Activated naive CD8-positive, alpha-beta T cell treated with anti-CD3 and anti-CD28 coated beads for 36 hours (primary cell): ENCODE results near the gene ATP10A. TPM values are rescaled to one million over a fixed set of nuclear protein-coding genes. Genes with fewer than 3 reads are reported as not detected.

ENCODE experiments used
- DNase-seq: peaks from one replicate; pipeline ENCODE4 v3.0.0; 2021
- H3K27ac Mint-ChIP-seq: one replicate; pipeline ENCODE4 v1.8.0; 2022; ENCODE audit warnings: mild to moderate bottlenecking, moderate library complexity, mixed read lengths
- H3K27me3 Mint-ChIP-seq: one replicate; pipeline ENCODE4 v1.8.0; 2022; ENCODE audit warnings: mild to moderate bottlenecking, mixed read lengths
- H3K36me3 Mint-ChIP-seq: one replicate; pipeline ENCODE4 v1.8.0; 2021; ENCODE audit warnings: mild to moderate bottlenecking, mixed read lengths
- H3K4me1 Mint-ChIP-seq: one replicate; pipeline ENCODE4 v1.8.0; 2021; ENCODE audit warnings: mixed read lengths
- H3K4me3 Mint-ChIP-seq: one replicate; pipeline ENCODE4 v1.8.0; 2022; ENCODE audit warnings: mild to moderate bottlenecking, moderate library complexity, mixed read lengths
- H3K9me3 Mint-ChIP-seq: one replicate; pipeline ENCODE4 v1.8.0; 2022; ENCODE audit warnings: mixed read lengths
- total RNA-seq, 2 experiments: library from RNA; stranded (reverse); gene quantifications; one replicate each; pipeline ENCODE4 v1.2.3, GENCODE V29; 2021

Gene ATP10A
- total RNA-seq, 2 experiments from 2014 or later: 23.9 to 26.8 TPM

DNA sequence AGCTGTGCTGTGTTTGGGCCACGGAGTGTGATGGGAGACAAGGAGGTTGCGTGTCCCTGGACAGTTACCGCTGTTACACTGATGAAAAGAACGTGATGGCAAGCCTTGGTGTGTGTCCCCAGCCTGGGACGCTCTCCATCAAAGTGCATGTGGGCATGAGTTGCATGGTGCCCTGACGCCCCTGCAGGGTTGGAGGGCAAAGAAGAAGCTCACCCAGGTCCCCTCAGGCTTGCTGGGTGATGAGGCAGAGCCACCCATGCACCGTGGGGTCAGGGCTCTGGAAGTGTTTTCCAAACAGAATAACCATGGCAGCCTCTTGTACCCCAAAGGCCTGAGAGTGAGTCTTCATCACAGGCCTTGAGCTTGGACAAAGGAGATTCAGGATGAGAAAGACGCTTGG lies 189.2 kb downstream of the ATP10A start:
- no peak overlapping the region for H3K27ac Mint-ChIP-seq
- no peak overlapping the region for H3K4me3 Mint-ChIP-seq
- peaks cover 14% of the 10 kb centered on the region for H3K27me3 Mint-ChIP-seq
- no peak for DNase-seq
- H3K36me3 Mint-ChIP-seq: no peaks in the 10 kb centered on the region
- H3K4me1 Mint-ChIP-seq: peaks cover 8% of the 10 kb centered on the region
- no peaks in the 10 kb centered on the region for H3K9me3 Mint-ChIP-seq

DNA sequence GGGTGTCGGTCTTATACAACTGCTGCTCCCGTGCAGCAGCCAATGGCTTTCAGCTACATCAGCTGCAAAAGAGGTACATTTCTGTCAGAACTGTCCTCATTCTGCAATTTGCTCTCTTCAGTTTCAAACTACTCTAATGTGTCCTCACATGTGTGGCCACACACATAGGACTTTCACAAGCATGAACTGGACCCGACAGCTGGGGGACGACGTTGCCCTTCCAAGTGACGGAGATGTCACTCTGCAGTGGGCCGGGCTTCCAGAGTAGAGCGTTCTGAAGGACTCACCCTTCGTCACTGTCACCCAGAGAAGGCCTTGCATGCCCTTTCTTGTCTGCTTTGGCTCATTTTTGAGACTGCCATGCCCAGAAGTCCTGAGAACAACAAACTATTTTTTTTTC lies 189.8 kb downstream of the ATP10A start:
- no peaks in the 10 kb centered on the region for H3K36me3 Mint-ChIP-seq
- H3K4me3 Mint-ChIP-seq: no peak overlapping the region

DNA sequence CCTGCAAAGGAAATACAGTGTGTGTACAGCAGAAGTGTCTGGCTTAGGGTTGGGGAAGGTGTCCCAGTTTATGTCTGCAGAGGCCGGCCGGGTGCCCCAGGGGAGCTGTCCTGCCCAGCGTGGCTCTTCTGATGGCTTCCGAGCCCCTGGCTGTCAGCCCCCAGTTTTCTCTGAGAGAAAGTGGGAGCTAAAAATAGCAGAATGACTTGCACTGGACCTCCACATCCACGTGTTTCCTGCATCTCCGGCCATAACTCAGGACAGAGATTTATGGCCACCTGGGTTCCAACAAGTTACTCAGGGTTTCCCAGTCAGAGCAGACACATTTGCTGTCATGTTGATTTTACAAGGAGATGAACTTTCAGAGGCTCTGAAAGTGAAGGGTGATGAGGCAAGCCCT lies 192.0 kb downstream of the ATP10A start:
- H3K36me3 Mint-ChIP-seq: no peaks in the 10 kb centered on the region
- peaks cover 8% of the 10 kb centered on the region for H3K4me1 Mint-ChIP-seq
- no peaks in the 10 kb centered on the region for H3K9me3 Mint-ChIP-seq
- H3K4me3 Mint-ChIP-seq: no peak overlapping the region
- no peak overlapping the region for H3K27ac Mint-ChIP-seq
- H3K27me3 Mint-ChIP-seq: peaks cover 37% of the 10 kb centered on the region
- no peak for DNase-seq

More for the DNA sequence above, 189.8 kb downstream of the ATP10A start:
- no peak overlapping the region for H3K27ac Mint-ChIP-seq
- H3K27me3 Mint-ChIP-seq: peaks cover 21% of the 10 kb centered on the region
- DNase-seq: no peak
- peaks cover 8% of the 10 kb centered on the region for H3K4me1 Mint-ChIP-seq
- H3K9me3 Mint-ChIP-seq: no peaks in the 10 kb centered on the region

DNA sequence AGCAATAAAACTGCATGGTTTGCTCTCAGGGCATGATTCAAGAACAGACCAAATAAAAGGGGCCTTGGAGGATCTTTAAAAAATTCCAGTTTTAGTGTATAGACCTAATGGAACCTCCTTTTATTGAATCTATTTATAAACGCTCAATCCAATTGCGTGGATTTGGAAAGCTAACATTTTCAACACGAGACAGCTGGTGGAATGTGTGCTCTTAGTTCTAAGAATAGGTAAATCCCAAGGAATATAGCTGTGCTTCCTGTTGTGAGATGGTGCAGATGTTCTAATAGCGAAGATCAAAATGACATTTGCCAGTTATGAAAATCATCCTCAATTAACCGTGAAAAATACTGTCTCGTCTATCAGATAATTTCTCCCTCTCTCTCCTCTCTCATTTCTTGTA lies 192.5 kb downstream of the ATP10A start:
- H3K4me1 Mint-ChIP-seq: peaks cover 8% of the 10 kb centered on the region
- no peak overlapping the region for H3K4me3 Mint-ChIP-seq
- no peak for DNase-seq
- no peaks in the 10 kb centered on the region for H3K9me3 Mint-ChIP-seq
- no peak overlapping the region for H3K27ac Mint-ChIP-seq
- no peaks in the 10 kb centered on the region for H3K36me3 Mint-ChIP-seq
- peaks cover 42% of the 10 kb centered on the region for H3K27me3 Mint-ChIP-seq

DNA sequence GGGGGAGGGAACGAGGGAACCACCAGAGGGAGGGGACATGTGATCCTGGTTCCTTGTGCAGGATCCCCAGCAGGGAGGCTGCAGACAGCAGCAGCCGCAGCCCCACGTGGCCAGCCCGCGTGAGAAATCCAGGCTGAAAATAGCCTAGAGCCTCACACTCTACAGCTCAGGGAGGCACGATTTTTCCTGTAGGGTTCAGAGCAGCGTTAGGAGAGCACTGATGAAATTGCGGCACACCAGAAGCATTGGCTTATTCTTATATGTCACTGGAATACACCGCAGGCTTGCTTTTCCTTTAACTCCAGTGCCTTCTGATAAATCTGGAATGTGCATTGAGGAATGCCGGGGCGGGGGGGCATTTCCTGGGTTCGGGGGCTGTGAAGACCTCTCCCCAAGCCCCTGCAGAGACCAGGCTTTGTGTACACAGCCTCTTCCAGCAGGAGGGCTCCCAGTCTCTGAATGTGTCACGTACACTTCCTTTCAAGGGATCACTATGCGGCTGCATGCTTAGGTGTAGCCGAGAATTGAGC lies 193.0 kb downstream of the ATP10A start:
- H3K27ac Mint-ChIP-seq: no peak overlapping the region
- no peaks in the 10 kb centered on the region for H3K36me3 Mint-ChIP-seq

DNA sequence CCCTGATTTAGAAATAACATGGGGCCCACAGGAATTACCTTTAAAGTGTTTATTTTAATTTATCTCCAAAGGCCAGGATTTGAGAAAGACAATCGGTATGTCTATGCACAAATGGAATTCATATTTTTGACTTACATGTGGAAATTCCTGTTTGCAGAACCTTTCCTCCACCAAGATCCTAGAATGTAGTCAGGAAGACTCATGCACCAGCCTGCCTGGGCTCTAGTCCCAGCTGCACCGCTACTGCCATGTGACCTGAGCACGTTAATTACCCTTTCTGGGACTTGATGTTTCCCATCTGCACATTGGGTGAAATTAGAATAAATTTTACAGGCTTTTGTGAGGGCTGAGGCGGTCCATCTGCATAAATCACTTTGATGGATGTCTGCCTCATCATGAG lies 194.2 kb downstream of the ATP10A start:
- no peak for DNase-seq
- Mint-ChIP-seq H3K4me3 (no peak overlapping the region), H3K27me3 (peaks cover 55% of the 10 kb centered on the region), H3K36me3 (no peaks in the 10 kb centered on the region), H3K4me1 (peaks cover 8% of the 10 kb centered on the region), H3K27ac (no peak overlapping the region), H3K9me3 (no peaks in the 10 kb centered on the region)

More for the DNA sequence above, 193.0 kb downstream of the ATP10A start:
- H3K27me3 Mint-ChIP-seq: peaks cover 47% of the 10 kb centered on the region
- H3K4me3 Mint-ChIP-seq: no peak overlapping the region
- peaks cover 8% of the 10 kb centered on the region for H3K4me1 Mint-ChIP-seq
- DNase-seq: no peak
- no peaks in the 10 kb centered on the region for H3K9me3 Mint-ChIP-seq

DNA sequence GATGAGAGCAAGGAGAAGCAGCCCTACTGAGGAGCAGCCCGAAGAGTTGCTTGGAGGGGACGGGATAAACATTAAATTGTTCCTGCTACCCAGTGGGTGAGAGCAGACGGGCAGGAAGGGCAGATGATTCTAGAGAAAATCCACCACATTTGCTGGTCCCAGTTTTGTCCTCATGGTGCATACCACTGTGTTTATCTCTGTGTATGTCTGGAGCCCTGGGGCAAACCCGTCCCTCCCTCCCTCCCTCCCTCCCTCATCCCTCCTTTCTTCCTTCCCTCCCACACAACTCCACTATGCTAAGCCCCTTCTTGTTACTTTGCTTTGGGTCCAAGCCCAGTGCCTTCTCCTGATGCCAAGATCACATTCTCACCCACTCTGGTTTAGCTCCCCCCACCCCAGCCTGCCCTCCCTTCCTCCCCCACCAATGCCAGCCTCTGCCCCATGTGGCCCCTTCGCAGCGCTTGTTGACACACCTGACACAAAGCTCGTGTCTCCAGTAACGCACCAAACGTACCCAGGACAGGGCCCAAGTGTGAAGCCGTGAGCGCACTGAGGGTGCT lies 194.8 kb downstream of the ATP10A start:
- H3K4me3 Mint-ChIP-seq: no peak overlapping the region
- peaks cover 8% of the 10 kb centered on the region for H3K4me1 Mint-ChIP-seq
- H3K27ac Mint-ChIP-seq: no peak overlapping the region
- DNase-seq: no peak
- no peaks in the 10 kb centered on the region for H3K36me3 Mint-ChIP-seq
- peaks cover 59% of the 10 kb centered on the region for H3K27me3 Mint-ChIP-seq
- no peaks in the 10 kb centered on the region for H3K9me3 Mint-ChIP-seq

DNA sequence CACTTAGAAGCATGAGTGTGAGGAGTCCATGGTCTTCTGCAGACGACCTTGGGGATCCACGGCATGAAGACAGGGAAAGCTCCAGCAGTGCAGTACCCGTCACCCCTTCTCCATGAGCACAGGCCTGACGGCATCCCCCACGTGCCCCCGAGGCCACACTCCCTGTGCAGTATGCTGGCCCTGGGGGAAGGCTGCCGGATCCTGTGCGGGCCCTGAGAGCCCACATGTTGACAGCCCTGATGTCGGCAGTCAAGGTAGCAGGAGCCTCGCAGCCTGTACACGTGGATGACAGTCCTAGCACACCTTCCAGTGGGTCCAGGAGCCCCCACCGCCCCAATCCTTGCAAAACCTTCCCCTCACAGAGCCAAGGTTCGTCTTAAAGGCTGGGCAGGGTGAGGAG lies 195.3 kb downstream of the ATP10A start:
- Mint-ChIP-seq H3K36me3 (no peaks in the 10 kb centered on the region), H3K27me3 (peaks cover 59% of the 10 kb centered on the region), H3K4me3 (no peak overlapping the region), H3K27ac (no peak overlapping the region), H3K4me1 (peaks cover 8% of the 10 kb centered on the region), H3K9me3 (no peaks in the 10 kb centered on the region)
- no peak for DNase-seq

DNA sequence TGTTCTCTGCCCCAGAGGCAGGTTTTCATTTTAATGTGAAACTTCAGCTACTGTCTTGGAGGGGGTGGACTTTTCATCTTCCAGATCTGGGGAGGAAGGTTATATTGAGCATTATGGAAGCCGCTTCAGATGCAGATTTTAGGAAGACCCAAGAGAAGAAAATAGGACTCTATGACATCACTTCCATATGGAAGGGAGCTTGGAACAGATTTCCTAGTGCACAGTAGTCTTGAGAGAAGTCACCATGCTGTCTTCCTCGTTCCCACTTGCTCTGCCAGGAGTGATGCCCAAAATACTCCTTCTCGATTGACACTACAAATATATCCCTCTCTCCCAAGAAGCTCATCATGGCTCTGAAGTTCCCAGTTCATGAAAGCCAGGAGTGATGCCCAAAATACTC lies 197.2 kb downstream of the ATP10A start:
- H3K36me3 Mint-ChIP-seq: no peaks in the 10 kb centered on the region
- DNase-seq: no peak
- H3K9me3 Mint-ChIP-seq: no peaks in the 10 kb centered on the region
- no peak overlapping the region for H3K27ac Mint-ChIP-seq
- H3K4me3 Mint-ChIP-seq: no peak overlapping the region
- H3K27me3 Mint-ChIP-seq: peaks cover 66% of the 10 kb centered on the region
- peaks cover 5% of the 10 kb centered on the region for H3K4me1 Mint-ChIP-seq

DNA sequence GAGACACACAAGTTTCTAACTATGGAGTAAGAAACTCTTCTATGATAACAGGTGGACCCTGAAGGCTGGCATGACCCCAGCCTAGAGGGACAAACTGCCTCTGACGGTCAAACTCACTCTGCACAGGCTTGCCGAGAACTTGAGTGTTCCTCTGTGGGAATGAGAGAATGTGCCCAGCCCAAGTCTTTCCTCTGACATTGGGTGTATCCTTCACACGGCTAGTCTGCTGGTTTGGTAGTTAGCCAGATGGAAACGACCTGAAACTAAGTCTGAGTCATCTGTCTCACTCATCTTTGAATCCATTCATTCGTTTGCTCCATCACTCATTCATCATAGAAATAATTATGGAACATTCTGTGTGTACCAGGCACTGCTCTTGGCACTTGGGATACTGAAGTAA lies 198.4 kb downstream of the ATP10A start:
- H3K4me1 Mint-ChIP-seq: peaks cover under 1% of the 10 kb centered on the region
- no peak overlapping the region for H3K27ac Mint-ChIP-seq
- no peaks in the 10 kb centered on the region for H3K9me3 Mint-ChIP-seq
- no peaks in the 10 kb centered on the region for H3K36me3 Mint-ChIP-seq
- no peak for DNase-seq
- peaks cover 55% of the 10 kb centered on the region for H3K27me3 Mint-ChIP-seq
- no peak overlapping the region for H3K4me3 Mint-ChIP-seq

DNA sequence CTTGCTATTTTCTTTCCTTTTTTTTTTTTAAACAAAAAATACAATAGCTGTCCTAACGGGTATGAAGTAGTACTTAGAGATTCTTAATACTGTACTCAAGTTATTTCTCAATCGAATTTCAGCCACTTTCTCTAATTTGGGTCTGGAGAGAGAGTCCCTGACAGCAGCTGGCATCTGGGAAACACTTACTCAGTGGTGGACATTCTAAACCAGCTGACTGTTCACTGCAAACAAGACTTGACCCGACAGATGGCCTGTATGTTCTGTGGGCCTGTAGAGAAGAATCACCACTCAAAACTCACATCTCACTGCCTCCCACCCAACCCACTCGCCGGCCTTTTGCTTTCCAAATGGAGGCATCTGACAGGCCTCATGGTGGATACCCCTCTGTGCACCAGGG lies 199.6 kb downstream of the ATP10A start:
- Mint-ChIP-seq H3K4me3 (no peak overlapping the region), H3K27ac (no peak overlapping the region), H3K9me3 (no peaks in the 10 kb centered on the region), H3K27me3 (peaks cover 52% of the 10 kb centered on the region), H3K36me3 (no peaks in the 10 kb centered on the region), H3K4me1 (no peaks in the 10 kb centered on the region)
- no peak for DNase-seq

DNA sequence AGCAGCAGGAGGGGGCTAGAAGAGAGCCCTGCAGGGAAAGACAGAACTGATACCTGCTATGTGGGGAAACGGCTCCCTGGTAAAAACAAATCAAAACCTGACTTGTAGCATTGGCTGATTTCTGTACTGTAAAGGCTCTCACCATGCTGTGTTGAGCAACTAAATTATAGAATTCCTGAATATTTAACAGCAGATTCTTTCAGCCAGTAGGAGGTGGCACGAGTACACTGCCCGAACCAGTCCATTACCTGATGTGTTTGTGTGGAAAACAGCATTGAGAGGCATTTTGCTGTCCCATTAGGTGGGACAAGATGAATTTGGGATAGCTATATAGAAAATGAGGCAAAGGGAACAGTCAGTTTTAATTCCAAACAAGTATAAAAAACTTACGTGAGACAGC lies 201.2 kb downstream of the ATP10A start:
- Mint-ChIP-seq H3K4me3 (no peak overlapping the region), H3K36me3 (no peaks in the 10 kb centered on the region), H3K27ac (no peak overlapping the region)

DNA sequence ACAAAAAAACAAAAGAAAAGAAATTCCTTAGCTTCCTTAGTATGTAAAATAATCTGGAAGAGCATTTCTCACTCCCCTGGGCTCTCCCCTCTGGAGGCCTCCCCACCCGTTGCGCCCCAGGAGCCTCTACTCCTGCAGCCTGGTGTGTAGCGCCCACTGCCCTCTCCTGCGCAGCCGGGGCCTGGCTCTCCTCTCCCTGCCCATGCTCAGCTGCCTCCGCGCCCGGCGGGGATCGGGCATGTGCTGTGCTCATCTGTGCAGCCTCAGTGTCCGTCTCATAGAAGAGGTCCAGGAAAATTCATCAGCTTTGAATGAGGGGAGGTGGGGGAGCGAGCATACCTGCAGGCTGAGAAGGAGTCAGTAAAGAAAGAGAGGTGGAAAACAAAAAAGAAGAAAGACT lies 203.9 kb downstream of the ATP10A start:
- H3K4me1 Mint-ChIP-seq: no peaks in the 10 kb centered on the region
- H3K27me3 Mint-ChIP-seq: peaks cover 28% of the 10 kb centered on the region
- no peak for DNase-seq
- no peaks in the 10 kb centered on the region for H3K9me3 Mint-ChIP-seq
- H3K4me3 Mint-ChIP-seq: no peak overlapping the region
- no peaks in the 10 kb centered on the region for H3K36me3 Mint-ChIP-seq
- H3K27ac Mint-ChIP-seq: no peak overlapping the region

More for the DNA sequence above, 201.2 kb downstream of the ATP10A start:
- no peaks in the 10 kb centered on the region for H3K4me1 Mint-ChIP-seq
- peaks cover 48% of the 10 kb centered on the region for H3K27me3 Mint-ChIP-seq
- H3K9me3 Mint-ChIP-seq: no peaks in the 10 kb centered on the region
- DNase-seq: no peak

DNA sequence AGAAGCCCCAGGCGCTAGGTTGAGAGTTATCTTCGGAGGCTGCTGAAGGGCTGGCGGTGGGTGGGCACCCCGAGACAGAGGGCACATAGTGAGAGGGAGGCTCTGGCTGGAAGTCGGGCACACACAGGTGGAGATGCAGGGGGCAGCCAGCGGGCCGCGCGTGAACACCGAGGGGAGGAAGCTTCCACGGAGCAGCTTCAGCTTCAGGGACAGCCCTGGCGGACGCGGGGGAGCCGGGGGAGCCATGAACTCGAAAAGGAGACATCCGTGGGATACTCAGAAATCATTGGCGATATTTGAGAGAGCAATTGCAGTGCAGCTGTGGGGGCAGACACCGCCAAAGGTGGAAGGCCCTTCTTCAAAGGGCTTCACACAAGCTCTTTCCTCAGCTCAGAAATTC lies 204.6 kb downstream of the ATP10A start:
- Mint-ChIP-seq H3K9me3 (no peaks in the 10 kb centered on the region), H3K27me3 (peaks cover 24% of the 10 kb centered on the region), H3K4me3 (no peak overlapping the region), H3K36me3 (no peaks in the 10 kb centered on the region), H3K27ac (no peak overlapping the region), H3K4me1 (no peaks in the 10 kb centered on the region)
- no peak for DNase-seq

DNA sequence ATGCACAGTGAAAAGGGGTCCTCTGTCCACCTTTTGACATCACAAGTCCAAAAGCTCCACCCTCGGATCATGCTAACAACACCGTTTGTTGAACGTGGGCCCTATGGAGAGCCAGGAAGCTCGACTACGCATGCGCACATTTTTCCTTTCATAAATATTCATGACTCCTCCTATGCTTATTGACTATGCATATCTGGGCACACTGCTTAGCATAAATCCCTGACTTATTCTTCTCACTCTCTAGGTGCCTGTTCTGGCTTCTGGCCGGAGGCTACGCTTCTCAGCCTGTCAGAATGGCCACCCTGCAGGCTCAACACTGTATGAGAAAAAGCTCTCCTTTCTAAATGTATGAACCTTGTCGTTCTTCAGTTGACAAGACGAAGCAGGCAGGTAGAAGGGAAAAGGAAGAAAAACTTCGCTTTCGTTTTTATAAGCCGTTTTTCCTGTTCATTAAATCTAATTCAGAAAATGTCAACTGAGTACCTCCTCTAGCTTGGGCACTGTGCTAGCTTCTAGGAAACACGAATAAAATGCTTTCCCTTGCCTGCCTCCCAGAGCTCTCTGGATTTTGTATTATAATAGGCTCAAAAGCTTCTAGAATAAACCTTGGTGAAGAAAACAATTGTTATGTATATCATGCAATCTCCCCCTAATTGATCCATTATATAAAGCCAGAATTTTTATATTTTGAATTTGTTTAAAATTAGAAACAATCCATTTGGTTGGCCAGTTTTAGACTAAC lies 207.7 kb downstream of the ATP10A start:
- Mint-ChIP-seq H3K9me3 (no peaks in the 10 kb centered on the region), H3K36me3 (no peaks in the 10 kb centered on the region), H3K27ac (no peak overlapping the region), H3K4me1 (no peaks in the 10 kb centered on the region), H3K4me3 (no peak overlapping the region), H3K27me3 (peaks cover 16% of the 10 kb centered on the region)
- no peak for DNase-seq

DNA sequence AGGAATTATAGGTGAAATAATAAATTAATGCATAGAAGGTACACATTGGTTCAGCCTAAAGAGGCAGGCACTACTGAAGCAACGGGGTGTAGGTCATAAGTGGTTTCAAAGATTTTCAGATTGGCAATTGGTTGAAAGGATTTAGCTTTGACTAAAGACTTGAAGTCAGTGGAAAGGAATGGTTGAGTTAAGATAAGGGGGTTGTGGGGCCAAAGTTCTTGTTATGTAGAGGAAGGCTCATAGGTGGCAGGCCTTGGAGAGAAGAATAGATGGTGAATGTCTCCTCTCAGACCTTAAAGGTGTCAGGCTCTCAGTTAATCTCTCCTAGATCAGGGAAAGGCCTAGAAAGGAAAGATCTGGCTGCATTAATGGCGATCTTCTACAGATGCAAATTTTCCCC lies 209.8 kb downstream of the ATP10A start:
- Mint-ChIP-seq H3K27ac (no peak overlapping the region), H3K27me3 (peaks cover 9% of the 10 kb centered on the region), H3K9me3 (no peaks in the 10 kb centered on the region), H3K4me3 (no peak overlapping the region), H3K36me3 (no peaks in the 10 kb centered on the region), H3K4me1 (no peaks in the 10 kb centered on the region)
- no peak for DNase-seq
